Measurements from ENCODE around the gene SFMBT1. TPM values are rescaled to one million over a fixed set of nuclear protein-coding genes. Genes with fewer than 3 reads are reported as not detected.

Gene SFMBT1
- total and polyA plus RNA-seq, 2 of the 8 experiments (the other 6 are each of a cell fraction or from before 2014, with no cell fraction given), result 8.1 to 16.8 TPM

- Histone ChIP-seq H2BK120ac (replicated peaks; ENCODE audit: low read depth, low read length) (no peak overlapping the region), H2BK12ac (ENCODE audit: low read depth, low read length) (no peak overlapping the region), H3K79me2 (ENCODE audit: control insufficient read depth in 1 of 2, insufficient read depth in 2 of 2, low read length in 2 of 2) (0 out of 4 replicates have a peak, but pooled peaks cover 0 to 3% of the 10 kb centered on the region in 2 experiments), H3K9me3 (ENCODE audit: insufficient read depth in 2 of 2, low read depth in 1 of 2, low read length in 1 of 2) (no peaks in the 10 kb centered on the region), H2BK5ac (ENCODE audit: low read depth, low read length) (no peak overlapping the region), H3K27ac (ENCODE audit: low read depth, low read length) (no peak overlapping the region), H3K4me3 (ENCODE audit: extremely low read depth in 1 of 4, insufficient read depth in 2 of 4, low read depth in 3 of 4, low read length in 4 of 4) (no peak overlapping the region), H2AK5ac (ENCODE audit: low read depth, low read length) (no peak overlapping the region), H2AFZ (ENCODE audit: low read length) (no peak overlapping the region), H2BK15ac (ENCODE audit: low read length) (no peak overlapping the region), H3K36me3 (ENCODE audit: control insufficient read depth in 2 of 4, insufficient read depth in 4 of 4, low read length in 3 of 4) (no peaks in the 10 kb centered on the region), H4K91ac (replicated peaks; ENCODE audit: insufficient read length, low read length) (no peak overlapping the region), H4K20me1 (replicated peaks in 1 of 2; ENCODE audit: control insufficient read depth in 1 of 2, insufficient read depth in 2 of 2, low read length in 2 of 2) (no peaks in the 10 kb centered on the region), H3K27me3 (replicated peaks in 1 of 4; ENCODE audit: control insufficient read depth in 3 of 4, extremely low read depth in 1 of 4, insufficient read depth in 3 of 4, low read length in 3 of 4) (no peaks in the 10 kb centered on the region), H3K14ac (ENCODE audit: insufficient read length) (no peak overlapping the region), H3K4me2 (ENCODE audit: insufficient read depth in 1 of 2, low read depth in 2 of 2, low read length in 2 of 2) (no peak overlapping the region), H3K4ac (replicated peaks; ENCODE audit: insufficient read length, low read depth, low read length) (no peak overlapping the region), H3K4me1 (replicated peaks in 1 of 4; ENCODE audit: control insufficient read depth in 3 of 4, insufficient read depth in 4 of 4, low read length in 3 of 4) (peaks cover 0 to 2% (median 0%) of the 10 kb centered on the region in 4 experiments; a peak in 1 of 7 replicates), H3K23ac (ENCODE audit: insufficient read length) (no peak overlapping the region), H3K23me2 (ENCODE audit: low read depth, low read length) (no peaks in the 10 kb centered on the region), H4K8ac (ENCODE audit: extremely low read depth, insufficient read depth, low read length) (no peak overlapping the region), H3K79me1 (ENCODE audit: low read depth, low read length) (no peaks in the 10 kb centered on the region), H3K18ac (ENCODE audit: extremely low read depth, low read length) (no peak overlapping the region), H4K5ac (ENCODE audit: insufficient read length, low read depth, low read length) (no peak overlapping the region), H3K9ac (replicated peaks in 1 of 4; ENCODE audit: extremely low read depth in 1 of 4, low read depth in 3 of 4, low read length in 3 of 4) (no peak overlapping the region), H2BK20ac (ENCODE audit: low read length) (no peak overlapping the region), H3K56ac (replicated peaks; ENCODE audit: insufficient read length, low read depth, low read length) (no peak overlapping the region)
- POLR2A ChIA-PET (ENCODE audit: partially characterized antibody), result no interaction called here
- DNase-seq (ENCODE audit: low read depth in 1 of 2, low spot score in 2 of 2) (no peak), FAIRE-seq (no peak)
- CTCF ChIA-PET (ENCODE audit: partially characterized antibody), result interaction anchor here (1.1 to 5.3 kb wide), 4 partner anchors 49 to 134 kb away, joined by 3 to 35 read pairs (median 4); no protein-coding TSS in a partner anchor
- TF ChIP-seq SAP30 (IDR thresholded peaks at IDR 0.05; ENCODE audit: insufficient read depth, insufficient replicate concordance, low read length) (no peak), CTBP2 (IDR thresholded peaks at IDR 0.05; ENCODE audit: borderline replicate concordance, insufficient read depth, insufficient read length, low read length) (no peak)
Observed at GRCh38 chr3:52983828-52984227, 62.0 kb downstream of the SFMBT1 start.
